ENCODE data around the gene RENBP. TPM values are rescaled to one million over a fixed set of nuclear protein-coding genes. Genes with fewer than 3 reads are reported as not detected.

Gene RENBP
- total RNA-seq, 1 experiment from 2014 or later = 0.11 TPM

DNA sequence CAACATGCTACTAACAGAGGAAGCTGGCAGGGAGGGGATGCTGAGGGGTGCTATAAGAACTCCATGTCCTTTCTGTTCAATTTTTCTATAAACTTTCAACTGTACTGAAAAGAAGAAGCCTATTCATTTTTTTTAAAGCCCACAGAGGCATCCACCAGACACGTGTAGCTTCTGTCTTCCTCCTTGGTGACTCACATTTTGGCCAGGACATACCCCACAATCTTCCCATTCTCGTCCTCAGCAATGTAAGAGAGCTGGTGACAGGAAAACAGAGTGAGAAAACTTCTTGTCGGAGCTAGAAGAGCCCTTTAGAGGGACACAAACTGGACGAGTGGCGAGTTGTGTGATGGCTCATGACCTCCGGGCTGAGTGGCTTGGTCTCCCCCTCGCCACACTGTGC, 10.7 kb downstream of the RENBP start:
- peak; percentile 18 for DNase-seq (ENCODE audit: low read depth)

DNA sequence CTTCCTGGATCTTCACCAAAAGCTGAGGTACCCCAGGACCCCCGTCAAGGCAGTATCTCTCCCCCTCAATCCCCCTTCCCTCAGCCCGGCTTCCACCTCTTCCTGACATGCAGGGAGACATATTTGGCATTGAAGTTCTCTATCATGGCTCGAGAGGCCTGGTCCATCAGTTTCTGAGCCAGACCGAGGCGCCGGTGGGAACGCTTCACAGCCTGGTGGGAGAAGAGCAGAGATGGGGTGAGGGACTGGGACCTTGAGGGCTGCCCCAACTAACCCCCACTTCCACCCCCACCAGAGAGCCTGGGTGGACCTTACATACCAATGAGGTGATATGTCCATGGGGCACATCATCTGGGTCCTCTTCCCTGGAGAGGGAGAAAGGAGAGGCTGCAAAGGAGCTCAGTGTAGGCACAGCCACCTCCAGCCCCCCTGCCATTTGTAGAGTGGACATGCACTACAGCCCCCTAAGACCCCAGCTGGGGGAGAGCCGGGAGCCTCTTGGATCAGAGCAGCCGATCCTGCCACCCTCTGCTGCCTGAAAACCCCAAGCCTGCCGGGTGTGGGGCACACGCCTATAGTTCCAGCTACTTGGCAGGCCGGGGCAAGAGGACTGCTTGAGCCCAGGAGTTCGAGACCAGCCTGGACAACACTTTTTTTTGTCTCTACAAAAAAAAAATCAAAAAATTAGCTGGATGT, 12.1 kb downstream of the RENBP start:
- DNase-seq (ENCODE audit: low read depth) = no peak

DNA sequence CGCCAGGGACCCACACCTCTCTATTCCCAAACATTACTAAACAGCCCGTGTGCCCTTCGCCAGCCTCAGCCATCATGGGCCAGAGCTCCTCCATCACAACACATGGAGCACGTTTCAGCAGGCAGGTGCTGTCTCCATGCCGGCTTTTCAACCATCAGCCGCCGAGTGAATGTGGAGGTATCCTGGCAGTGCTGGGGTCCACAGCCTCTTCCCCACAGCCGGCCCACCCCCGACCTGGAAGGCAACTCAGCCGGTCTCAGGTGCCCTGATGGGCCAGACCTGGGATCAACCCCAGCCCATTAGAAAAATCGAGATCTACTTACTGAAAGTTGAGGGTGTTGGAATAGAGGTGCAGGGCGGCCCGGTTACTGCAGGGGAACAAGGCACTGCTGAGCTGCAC, 12.7 kb downstream of the RENBP start:
- DNase-seq (ENCODE audit: low read depth) = no peak

DNA sequence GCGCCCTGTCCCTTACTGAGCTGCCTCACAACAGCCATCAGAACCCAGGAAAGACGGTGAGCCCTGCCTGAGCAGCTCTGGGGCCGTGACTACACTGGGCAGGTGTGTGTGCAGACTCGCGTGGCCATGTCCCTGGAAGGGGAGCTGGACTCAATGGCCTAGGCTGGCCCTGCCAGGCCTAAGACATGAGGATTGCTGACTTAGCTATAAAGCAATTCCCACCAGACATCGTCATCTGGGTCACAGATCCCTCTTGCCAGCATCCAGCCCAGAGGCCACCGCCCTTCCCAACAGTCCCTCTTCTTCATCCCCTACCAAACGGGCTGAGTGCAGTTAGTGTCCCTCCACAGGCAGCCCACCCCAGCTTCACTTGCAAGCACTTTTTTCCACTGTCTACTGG, 13.3 kb downstream of the RENBP start:
- DNase-seq (ENCODE audit: low read depth) = no peak

DNA sequence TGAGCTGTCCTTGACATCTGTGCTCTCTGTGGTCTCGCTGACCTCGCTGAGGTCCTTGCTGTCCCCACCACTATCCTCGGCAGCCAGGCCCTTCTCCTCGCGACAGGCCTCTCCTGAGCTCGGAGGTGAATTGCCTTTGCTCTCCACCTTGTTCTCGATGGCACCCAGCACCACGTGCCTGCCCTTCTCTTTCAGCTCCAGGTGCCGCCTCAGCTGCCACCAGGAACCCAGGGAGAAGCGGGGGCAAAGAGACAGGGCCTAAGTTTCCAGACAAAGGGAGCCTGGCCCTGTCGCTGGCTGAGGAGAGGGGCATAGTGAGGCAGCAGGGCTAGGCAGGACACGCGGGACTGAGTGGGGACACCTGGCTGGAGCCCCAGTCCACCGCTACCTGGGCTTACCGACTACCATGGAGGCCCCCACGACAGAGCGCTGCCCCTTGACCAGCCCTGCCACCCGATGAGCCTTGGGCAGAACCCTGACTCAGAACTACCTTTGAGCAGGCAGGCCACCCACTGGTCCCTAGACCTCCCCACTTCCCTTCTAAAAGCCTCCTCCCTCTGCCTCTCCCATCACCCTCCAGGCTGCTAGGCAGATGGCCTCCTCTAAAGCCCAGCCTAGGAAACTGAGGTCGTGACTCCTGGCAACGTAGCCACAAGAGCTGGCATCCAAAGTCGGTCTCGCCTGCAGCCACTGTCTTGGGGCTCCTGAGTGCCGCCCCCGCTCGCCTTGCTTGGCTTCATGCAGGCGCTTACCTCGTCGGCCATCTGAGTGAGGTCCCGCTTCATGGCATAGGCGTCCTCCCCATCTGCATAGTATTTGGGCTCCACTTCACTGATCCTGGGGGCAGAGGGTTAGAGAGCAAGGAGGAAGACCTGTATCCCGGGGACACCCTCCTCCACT, 14.2 kb downstream of the RENBP start:
- DNase-seq (ENCODE audit: low read depth) = no peak

DNA sequence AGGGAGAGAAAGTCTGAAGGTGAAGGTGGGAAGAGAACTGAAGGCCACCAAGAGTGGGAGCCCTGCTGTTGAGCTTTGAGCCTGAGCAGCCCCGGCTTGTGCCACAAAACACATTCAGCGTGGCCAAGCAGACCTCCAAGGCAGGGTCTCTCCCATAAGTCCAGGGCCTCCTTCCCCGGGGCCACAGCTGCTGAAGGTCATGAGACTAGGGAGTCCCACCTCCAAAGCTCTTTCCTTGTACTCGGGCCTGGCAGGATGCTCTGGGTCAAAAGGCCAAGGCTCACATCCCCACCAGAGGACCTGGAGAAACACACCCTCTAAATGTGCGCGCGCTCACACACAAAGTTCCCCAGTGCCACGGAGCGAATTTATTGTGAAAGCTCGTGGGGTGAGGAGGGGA, 14.9 kb downstream of the RENBP start:
- no peak for DNase-seq (ENCODE audit: low read depth)

DNA sequence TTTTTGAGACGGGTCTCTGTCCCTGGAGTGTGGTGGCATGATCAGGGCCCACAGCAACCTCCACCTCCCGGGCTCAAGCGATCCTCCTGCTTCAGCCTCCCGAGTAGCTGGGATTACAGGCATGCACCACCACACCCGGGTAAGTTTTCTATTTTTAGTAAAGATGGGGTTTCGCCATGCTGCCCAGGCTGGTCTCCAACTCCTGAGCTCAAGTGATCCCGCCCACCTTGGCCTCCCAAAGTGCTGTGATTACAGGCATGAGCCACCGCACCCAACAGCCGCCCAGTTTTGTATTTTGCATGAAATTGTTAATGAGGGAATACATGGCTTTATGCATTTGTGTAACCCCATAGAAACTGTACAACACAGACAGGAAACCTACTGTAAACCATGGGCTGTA, 15.6 kb downstream of the RENBP start:
- no peak for DNase-seq (ENCODE audit: low read depth)

DNA sequence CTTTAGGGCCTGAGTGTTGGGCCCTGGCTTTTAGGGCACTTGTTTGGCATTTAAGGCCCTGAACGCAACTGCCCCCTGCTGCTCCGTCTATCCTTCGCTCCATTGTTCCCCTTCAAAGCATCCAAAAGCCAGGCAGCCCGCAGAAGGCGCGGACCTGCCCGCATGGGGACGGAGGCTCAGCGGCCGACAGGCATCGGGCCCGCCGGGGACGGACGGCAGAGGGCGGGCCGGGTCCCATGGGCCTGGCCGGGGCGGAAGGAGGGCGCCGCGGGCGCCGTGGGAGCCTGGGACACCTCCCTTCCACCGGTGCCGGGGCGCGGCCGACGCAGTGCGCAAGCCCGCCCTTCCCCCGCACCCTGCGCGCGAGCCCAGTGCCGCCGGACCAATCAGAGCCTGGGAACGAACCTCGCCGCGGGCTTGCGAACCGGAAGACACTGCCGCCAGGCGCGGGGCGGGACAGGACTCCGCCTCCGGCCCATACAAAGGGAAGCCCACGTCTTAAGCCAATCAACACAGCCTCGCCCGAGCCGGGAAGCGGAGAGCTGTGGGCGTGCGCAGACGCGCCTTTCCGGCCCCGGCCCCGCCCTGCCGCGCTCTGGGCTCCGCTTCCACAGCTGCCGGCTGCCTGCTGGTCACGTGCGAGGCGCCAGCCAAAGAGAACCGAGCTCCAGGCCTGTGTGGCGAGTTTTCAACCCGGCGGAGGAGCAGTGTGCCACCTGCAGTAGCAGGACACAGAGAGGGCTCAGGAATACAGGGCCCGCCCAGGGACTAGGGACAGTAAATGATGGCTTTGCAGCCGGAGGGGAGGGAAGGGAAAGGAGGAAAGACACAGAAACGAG, 16.3 kb downstream of the RENBP start:
- DNase-seq (ENCODE audit: low read depth) = peak; percentile 97

DNA sequence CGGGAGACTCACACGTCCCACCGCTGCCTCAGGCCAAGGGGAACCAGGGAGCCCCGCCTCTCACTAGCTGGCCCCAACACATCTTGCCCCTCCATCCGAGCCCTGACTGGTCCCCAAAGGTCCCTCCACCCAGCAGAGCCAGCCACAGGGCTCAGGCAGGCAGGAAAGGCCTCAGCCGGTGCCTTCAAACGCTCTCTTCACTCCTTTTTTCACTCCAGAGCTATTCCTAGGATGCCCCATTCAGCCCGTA, 16.8 kb downstream of the RENBP start:
- DNase-seq (ENCODE audit: low read depth) = no peak

DNA sequence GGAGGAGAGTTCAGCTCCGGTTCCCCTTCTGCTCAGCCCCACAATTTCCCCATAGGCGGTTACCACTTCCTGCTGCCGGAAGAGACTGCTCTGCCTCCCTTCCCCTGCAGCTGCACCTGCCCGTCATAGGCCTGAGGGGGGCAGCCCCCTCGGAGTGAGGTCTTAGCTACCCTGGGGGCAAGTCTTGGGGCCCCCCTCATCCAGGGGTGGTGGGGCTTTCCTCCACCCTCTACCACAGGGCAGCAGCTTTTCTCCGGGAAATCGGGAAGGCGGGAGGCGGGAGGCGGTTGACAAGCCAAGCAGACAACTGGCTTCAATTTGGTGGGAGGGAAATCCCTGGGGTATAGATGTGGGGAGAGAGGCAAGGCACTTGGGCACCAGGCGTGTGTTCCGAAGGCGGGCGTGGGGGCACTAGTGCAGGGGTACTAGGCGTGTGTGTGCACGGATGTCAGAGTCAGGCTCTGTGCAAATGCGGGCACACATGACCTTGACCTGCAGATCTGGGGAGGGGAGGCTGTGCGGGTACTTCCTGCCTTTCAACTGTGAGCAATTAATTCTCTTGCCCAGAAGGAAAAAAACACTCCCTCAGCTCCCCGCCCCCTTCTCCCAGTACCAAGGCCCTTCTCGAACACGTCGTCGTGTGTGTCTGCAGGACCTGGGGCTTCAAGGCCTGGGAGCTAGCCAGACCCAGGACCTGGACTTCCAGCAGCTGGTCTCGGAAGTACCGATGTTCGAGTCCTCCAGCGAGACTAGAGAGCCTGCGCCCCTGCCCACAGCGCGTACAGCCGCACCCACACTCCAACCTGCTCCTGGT, 17.4 kb downstream of the RENBP start:
- DNase-seq (ENCODE audit: low read depth) = peak; percentile 49

DNA sequence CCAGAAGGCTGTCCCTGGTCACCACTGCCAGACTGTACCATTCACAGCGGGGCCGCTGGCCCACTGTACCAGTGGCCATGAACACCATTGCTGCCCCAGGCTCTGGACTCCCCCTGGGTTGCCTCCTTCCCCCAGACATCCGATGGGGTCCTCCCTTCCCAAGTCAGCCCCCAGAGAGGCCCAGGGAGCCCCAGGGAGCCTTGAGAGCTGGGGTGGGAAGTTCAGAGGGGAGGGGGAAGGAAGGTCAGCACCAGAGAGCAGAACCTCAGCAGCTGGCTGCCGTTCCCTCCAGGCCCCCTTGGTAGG, 17.9 kb downstream of the RENBP start:
- DNase-seq (ENCODE audit: low read depth) = no peak

DNA sequence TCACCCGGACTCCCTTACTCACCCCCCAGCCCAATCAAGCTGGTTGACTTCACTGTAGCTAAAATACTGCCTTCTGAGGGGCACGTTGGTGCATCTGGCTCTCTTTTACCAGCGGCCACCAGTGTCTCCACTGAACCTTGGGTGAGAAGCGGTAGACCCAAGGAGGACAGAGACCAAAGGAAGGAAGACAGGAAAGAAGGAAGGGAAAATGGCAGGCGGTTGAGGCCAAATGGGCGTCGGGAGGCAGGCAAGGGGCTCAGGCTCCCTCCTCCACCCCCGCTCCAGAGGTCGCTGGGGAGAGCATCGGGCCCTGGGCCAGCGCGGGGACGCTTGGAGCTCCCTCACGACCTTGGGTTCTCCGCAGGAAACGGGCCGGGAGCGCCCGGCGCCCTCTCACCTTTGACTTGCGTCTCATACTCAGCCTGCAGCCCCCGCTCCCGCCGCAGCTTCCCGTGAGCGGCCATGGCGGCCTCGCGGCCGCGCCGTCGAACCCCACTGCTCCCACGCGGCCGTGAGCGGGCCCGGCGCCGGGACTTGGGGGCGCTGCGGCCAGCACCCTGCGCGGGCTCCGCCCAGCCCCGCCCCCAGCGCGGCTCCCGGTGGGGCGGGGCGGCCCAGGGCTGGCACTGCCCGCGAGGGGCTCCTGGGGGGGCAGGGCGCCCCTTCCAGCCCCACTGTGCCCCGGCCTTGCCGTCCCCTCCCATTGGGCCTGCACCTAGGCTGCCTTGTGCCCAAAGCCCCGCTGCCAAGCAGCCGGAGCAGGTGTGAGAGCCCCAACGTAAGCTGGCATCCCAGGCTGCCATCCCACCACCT, 18.5 kb downstream of the RENBP start, which contains the start of gene ARHGAP4:
ARHGAP4 (minus strand) TSS at position 526 of the 813 bp plus-strand sequence; CDS start at position 464, 62 bp downstream.
- no peak for DNase-seq (ENCODE audit: low read depth)

DNA sequence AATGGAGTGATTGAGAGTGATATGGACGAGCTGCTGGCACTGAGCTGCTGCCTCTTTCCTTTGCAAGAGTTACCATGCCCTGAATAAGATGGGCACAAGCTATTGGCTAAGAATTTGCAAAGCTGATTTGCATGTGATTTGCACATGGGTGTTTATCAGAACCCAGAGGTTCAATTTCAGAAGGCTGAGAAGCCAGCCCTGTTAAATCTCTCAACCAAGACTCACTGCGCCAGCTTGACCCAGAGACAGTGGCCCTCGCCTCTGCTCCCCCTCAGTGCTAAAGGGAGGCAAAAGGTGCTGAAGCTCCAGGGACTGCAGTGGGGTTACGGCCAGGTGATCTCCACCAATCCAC, 19.1 kb downstream of the RENBP start:
- no peak for DNase-seq (ENCODE audit: low read depth)

DNA sequence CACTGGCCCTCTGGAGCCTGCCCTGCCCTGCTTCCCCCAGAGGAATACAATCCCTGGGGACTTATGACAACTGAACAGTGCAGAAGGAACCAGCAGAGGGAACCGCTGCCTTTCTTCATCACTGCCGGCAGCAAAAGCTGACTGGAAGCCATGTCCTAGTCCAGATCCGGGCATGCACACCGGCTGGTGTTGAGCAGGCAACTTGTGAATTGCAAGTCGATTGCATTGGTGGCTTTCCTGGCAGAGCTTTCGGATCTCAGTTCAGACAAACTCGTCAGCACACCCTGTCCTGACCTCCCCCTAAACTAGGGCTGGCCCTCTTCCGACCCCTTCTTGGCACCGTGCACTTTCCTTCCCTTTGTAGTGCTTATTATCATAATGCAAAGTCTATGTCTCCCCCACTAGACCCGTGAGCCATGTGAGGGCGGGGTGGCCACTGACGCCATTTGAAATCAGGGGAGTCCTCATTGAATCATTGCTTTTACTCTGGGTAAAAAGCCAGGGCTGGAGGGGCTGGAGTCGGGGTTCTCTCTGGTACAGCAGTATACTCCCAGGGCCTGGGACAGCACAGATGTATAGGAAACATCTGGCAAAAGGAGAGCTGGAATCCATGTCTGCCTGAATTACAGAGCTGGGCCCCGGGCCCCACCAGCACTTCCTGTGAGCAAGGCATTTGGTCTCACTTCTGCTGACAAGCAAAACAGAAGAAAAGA, 20.1 kb downstream of the RENBP start:
- DNase-seq (ENCODE audit: low read depth) = no peak

DNA sequence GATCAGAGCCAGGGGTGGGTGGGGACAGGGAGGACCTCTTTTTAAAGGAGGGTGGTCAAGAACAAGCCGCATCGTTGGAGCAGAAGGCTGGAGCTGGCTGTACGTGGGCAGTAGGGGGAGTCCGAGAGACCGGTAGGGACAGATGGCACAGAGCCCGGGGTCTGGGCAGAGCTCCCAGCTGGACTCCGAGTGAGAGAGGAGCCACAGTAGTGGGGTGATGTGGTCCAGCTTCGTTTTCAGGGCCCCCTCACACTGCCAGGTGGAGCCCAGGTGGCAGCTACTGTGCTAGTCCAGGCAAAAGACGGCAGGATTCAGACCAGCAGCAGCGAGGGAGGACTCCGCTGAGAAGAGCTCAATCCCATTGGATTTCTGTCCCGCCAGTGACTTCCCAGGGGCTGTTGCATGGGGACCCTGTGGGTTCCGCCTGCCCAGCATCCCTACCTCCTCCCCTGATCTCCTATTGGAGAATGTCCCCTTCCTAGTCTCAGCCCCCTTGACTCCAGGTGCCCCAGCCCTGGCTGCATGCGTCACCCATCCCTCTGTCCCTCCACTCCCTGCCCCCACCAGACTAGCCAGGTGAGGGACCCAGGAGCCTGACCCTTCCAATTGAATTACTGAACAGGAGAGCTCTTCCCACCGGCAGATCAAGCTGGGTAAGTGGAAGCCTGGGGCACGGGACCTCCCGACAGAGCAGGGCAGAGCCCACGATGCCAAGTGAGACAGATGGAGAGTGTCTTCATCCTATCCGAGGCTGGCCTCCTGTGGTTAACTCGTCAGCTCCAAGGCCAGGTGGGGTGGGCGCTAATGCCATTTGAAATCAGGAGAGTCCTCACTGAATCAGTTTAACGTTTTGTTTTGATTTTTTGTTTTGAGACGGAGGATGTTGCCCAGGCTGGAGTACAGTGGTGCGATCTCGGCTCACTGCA, 21.2 kb downstream of the RENBP start:
- DNase-seq (ENCODE audit: low read depth) = peak; percentile 59

DNA sequence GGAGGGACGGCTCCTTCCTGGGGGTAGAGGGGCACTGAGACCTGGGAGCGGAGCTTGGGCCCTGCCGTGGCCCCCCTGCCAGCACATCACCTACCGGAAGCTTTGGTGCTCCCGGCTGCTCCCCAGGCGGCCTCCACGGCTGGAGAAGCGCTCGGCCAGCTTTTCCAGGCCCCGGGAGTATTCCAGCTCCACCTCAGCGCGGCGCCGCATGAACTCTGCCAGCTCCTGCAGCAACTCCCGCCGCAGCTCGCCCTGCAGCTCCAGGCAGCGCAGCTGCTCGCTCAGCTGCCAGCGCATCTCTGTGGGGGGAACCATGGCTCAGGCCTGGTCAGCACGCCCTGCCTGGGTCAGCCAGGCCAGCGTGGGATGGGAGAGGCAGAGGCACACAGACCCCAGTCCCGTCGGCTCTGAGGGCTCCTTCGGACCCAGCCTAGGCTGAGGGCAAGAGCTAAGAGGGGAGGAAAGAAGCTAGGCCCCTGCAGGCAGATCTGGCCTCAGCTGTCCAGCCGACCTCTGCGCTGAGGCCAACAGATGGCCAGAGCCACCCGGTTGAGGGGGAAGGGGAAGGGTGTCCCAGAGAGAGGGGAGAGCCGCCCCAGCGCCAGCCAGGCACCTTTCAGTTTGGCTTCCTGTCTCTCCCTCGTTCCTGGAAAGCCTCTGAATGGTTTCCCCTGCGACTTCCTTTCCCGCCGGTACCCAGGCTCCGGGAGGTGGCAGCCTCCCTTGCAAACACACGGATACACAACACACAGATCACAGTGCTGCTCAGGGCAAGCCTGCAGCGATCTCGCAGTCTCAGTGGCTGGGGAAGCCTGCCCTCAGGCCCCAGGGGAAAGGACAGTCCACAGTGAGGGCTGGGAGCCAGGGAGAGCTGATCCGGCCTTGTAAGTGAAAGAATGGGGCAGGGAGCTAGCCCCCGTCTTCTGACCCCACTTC, 22.7 kb downstream of the RENBP start:
- no peak for DNase-seq (ENCODE audit: low read depth)

DNA sequence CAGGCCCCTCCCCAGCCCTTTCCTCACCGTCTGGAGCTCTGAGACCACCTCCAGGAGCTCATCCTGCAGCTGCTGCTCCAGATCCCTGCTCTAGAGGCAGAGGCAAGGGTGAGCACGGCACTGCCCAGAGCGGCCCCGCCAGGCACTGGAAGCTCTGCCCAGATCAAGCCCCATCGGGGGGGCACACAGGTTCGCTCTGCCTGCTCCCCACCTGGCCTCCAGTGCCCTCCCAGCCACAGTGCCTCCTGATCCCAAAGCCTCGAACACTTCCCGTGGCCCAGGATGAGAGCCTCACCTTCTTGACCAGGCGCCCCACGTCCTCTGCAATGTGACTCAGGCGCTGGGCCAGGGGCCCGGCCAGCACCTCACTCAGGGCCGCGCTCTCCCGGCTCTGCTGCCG, 23.4 kb downstream of the RENBP start:
- DNase-seq (ENCODE audit: low read depth) = no peak

DNA sequence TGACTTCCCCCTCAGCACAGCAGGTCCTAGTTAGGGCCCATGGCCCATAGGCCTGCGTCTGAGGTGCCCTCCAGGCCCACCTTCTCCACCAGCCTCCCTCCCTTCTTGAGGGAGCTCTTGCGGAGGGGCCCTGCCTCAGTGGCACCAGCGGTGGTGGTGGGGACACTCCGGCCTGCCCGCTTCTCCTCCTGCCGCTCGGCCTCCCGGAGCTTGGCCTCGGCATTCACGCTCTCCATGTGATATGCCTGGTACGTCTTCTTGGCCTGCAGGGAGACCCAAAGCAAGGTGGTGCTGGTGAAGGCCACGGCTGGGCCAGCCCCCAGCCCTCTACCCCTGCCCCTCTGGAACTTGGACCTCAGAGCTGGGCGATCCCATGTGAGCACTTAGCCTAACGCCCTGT, 23.9 kb downstream of the RENBP start:
- DNase-seq (ENCODE audit: low read depth) = no peak

All from Daoy (cell line).